IPS DF 4.7 (cell line): ENCODE data around the gene CEBPA.

Experiments used
- DNase-seq: peaks from one replicate; pipeline ENCODE4 v3.0.0-alpha.2; 2013; ENCODE audit warnings: low spot score; ENCODE audit errors: extremely low read depth

Gene CEBPA

GRCh38 chr19:33273881-33274662 is 28.3 kb downstream of the CEBPA start:
- no peak for DNase-seq

- DNase-seq = no peak
Measured at GRCh38 chr19:33273065-33273736, 29.1 kb downstream of the CEBPA start.

GRCh38 chr19:33271246-33272021 is 30.9 kb downstream of the CEBPA start:
- no peak for DNase-seq

DNA sequence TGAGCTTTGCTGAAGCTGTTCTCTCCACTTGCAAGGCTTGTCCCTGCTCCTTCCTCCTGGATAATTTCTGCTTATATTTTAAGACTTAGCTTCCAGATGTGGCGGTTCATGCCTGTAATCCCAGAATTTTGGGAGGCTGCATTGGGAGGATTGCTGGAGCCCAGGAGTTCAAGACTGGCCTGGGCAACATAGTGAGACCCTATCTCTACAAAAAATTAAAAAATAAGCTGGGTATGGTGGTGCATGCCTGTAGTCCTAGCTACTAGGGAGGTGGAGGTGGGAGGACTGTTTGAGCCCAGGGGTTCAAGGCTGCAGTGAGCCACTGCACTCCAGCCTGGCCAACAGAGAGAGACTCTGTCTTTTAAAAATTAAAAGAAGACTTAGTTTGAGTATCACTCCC is 31.6 kb downstream of the CEBPA start:
- DNase-seq = no peak

GRCh38 chr19:33269016-33269415 is 33.3 kb downstream of the CEBPA start:
- DNase-seq = no peak

DNA sequence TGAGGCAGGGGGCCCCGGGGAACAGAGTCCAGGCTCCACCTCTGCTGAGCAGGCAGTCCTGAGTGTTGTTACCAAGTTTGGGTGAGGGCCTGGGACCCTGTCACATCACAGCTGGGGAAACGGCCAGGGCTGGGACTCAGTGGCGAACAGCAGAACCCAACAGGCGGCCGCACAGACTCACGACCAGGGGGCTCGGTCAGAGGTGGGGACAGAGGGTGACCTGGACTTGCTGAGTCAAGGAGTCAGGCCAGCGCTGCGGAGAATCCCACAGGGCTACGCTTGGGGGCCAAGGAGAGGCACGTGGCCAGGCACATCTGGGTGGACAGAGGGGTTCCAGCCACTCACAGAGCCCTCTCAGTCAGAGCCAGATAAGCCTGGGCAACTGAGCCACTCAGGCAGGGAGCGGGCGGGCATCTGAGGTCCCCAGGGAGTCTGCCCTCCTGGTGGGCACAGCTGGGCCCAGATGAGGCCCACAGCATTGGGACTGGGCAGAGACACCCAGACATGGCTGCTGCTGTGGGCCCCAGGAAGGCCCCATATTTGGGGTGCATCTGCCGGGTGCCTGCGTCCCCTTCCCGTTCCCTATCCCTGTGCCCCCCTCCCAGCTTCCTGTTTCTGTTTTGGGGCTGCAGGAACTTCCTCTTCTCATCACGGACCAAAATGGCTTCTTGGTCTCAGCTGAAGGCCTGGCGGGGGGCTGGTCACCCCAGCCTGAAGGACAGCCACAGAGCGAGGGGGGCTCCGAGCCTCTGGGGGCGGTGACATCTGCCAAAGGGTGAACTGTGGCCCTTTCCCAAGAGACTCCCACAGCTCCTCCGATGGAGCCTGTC is 34.0 kb downstream of the CEBPA start:
- no peak for DNase-seq

DNA sequence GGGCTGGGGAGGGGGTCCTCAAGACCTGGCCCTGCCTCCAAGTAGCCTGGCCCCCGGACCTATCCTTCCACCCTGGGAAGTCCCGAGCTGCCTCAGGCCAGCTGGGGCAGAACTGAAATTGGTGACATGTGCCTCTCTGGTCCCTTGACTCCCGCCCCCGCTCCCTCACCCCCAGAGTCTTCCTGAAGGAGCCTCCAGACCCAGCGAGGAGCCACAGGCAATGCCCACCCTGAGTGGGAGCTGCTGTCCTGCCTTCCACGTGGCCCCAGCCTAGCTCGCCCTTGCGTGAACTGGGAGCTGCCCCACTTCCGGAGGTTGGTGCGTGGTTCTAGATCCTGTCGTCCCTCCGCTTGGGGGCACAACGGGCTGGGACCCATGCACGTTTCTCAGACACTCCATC is 34.6 kb downstream of the CEBPA start:
- DNase-seq = no peak

DNA sequence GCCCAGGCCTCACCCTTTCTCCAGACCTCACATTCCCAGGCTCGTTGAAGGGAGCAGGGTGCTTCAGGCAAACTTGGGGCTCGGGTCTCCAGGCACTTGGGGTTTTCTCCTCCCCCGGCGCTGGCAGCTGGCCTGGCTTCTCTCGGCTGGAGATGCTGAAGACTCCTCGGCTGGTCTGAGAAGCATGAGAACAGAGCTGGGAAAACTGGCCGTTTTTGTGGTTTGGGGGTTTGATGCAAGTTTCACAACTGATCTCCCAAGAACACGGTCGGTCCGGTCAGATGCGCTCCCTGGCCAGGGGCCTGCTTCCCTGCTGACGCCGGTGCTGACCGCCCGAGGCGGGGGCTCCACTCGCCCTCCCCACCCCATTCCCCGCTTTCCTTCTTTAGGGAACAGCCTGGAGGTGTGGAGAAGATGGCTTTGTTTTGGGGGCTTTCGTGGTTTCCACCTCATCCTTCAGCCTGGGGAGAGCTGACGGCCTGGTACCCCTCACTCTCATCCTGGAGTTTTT is 35.3 kb downstream of the CEBPA start:
- no peak for DNase-seq

DNA sequence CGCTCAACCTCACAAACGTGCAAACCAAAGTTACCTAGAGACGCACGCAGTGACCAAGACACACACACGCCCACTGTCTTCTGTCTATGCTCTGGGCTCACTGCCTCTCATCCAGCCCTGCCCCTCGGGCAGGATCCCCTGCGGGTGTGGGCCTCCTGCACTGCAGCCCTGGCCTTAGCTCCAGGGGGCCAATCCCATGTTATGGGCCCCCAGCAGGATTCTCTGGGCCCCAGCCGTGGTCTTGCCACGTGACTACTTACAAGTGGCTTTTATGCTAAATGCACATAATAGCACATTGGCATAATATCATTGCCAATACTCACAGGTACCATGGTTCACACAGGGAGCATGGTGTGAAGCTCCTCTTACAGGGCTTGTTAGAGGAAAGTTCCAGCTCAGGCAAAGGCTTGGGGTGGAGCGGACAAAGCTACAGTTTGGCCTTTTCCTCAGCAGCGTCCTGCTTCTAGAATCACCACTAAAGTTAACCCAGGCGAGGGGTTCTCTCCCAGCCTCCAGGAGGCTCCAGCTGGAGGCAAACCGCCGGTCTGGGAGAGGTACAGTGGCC is 37.4 kb downstream of the CEBPA start:
- no peak for DNase-seq

- no peak for DNase-seq
Measured at GRCh38 chr19:33263325-33264023, 38.9 kb downstream of the CEBPA start.

DNA sequence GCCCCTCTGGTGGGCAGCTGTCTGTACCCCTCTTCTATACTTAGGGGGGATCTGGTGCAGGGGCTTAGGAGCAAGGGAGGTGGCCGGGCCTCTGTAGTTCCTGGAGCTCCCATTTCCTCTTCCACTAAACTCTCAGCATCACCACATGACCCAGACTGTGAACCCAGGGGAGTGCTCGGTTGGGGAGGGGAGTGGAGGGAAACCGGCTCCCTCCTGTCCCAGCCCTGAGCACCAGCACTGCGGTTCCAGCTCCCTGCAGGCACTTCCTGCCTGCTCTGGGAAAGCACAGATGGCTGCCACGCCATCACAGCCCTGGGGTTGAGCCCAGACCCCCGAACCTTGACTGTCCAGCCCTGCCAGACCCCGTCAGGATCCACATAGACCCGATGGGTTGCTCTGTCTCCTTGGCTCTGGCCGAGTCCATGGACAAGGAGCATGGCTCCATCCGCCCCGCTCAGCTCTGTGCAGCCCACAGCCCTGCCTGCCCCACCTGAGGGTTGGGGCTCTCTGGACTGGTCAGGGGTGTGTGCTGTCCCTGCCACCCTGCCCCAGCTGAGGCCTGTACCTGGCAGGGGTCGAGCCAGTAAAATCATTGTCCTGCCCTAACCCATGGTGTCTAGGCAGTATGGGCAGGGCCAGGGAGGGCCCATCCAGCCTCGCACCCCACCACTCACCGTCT is 40.7 kb downstream of the CEBPA start:
- DNase-seq = no peak

DNA sequence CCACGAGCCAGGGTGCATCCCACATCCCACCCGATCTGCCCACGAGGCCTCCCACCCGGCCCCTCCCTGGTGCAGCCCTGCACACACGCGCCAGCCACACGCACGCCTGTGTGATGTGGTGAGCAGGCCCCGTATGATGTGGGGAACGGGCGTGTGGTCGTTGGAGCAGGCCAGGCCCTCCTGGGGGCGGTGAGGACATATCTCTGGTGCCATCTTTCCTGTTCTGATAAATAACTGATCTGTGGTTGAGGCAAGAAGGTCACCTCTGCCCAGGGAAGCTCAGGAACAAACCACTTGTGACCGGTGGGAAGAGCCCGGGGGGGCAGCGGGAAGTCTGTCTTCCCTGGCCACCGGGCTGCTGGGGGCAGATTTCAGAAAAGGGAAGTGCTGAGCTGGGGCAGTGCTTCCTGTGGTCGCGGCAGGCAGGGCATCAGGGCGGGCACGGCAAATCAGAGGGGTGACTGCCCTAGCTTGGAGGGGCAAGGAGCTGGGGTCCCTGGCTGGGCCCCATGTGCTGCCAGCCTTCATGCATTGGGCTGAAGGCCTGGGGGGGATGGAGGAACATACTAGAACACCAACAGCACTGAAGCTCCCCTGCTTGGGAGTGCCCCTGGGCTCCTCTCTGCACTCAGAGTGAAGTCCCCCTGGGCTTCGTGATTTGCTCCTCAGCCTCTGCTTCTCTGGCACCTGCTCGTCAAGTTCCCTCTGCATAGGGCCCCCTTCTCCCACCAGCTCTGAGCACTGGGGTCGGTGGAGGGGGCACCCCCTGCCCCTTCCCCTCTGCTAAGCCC is 41.5 kb downstream of the CEBPA start:
- no peak for DNase-seq

GRCh38 chr19:33259539-33259938 is 42.8 kb downstream of the CEBPA start:
- no peak for DNase-seq

- no peak for DNase-seq
Measured at GRCh38 chr19:33257828-33258227, 44.5 kb downstream of the CEBPA start.

DNA sequence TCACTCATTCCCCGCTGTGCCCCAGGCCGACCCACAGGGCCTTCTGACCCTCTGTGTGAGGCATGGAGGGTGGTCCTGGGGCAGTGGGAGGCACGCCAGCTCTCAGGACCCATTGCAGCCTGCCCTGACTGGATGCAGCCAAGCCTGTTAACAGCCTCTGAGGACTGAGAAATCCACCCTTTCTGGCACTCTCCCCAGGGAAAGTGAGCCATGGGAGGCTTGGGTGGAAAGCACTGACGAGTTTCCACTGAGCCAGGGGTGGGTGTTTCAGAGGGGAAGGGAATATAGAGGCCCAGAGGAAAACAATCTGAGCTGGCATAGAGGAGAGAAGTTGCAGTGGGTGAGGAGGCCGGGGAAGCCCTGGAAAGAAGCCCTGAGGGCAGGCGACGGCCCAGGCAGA is 46.1 kb downstream of the CEBPA start:
- DNase-seq = no peak

DNA sequence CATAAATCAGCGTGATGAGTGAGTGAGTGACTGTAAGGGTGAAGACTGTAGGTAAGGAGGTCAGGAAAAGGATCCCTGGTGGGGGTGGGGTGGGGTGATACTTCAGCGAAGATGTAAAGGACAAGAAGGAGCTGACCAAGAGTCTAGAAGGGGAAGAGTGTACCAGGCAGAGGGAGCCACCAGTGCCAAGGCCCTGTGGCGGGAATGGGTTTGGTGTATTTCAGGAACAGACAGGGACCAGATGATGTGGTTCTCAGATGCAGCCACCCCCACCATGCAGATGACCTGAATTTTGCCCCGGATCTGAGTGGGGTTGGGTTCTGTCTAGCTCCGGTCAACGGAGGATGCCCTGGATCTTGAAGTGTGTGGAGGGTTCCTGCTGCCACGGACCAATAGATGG is 46.6 kb downstream of the CEBPA start:
- no peak for DNase-seq

- no peak for DNase-seq
Measured at GRCh38 chr19:33254245-33254824, 48.0 kb downstream of the CEBPA start.

DNA sequence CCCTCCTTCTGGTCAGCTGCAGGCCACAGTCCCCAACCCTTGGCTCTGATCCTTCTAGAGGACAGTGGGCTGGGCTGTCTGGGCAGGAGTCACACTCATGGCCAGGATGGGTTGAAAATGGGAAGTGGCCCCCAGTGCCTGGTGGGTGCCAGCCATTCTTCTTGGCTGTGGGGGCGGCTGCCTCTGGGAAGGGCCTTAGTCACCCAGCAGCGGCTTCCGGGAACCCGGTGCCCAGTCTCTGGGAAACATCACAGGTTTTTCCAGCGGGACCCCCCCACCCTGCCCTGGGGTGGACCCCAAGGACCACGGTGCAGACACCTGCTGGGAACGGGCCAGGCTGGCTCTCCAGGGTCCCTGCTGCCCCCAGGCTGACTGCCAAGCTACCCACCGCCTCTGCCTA is 49.4 kb downstream of the CEBPA start:
- no peak for DNase-seq
